Fibroblast of lung (primary cell): Measurements from ENCODE around the gene SCAF4. TPM values are rescaled to one million over a fixed set of nuclear protein-coding genes. Genes with fewer than 3 reads are reported as not detected.
A peak's percentile ranks its signal among the peaks of the same experiment; 100 is the strongest.

Experiments used
- DNase-seq, 2 donors: peaks; one replicate each; pipeline versions ENCODE4 v3.0.0 to v3.0.0-alpha.2; 2010; ENCODE audit warnings: low read depth in 2 of 2
- H2AFZ ChIP-seq: 2 replicates; pipeline ENCODE4 v1.5.1; 2012; ENCODE audit warnings: low read length, control low read depth, inconsistent platforms
- H3K27ac ChIP-seq: 2 replicates; pipeline ENCODE4 v1.5.1; 2011; ENCODE audit warnings: low read length, control low read depth; ENCODE audit not compliant: insufficient read depth
- H3K27me3 ChIP-seq: 2 replicates; pipeline ENCODE4 v1.5.1; 2011; ENCODE audit warnings: mild to moderate bottlenecking, low read length; ENCODE audit not compliant: control insufficient read depth, insufficient read depth
- H3K36me3 ChIP-seq: 2 replicates; pipeline ENCODE4 v1.5.1; 2011; ENCODE audit warnings: low read length; ENCODE audit not compliant: control insufficient read depth, insufficient read depth
- H3K4me1 ChIP-seq: 2 replicates; pipeline ENCODE4 v1.5.1; 2011; ENCODE audit warnings: low read length; ENCODE audit not compliant: control insufficient read depth, insufficient read depth; ENCODE audit errors: extremely low read depth
- H3K4me2 ChIP-seq: 2 replicates; pipeline ENCODE4 v1.5.1; 2011; ENCODE audit warnings: low read length, control low read depth; ENCODE audit not compliant: insufficient read depth; ENCODE audit errors: extremely low read depth
- H3K4me3 ChIP-seq, 4 experiments: fragments of 200-600 bp in 1 of 4; sonication (generic) in 1 of 4; replicated peaks in 1 of 4; 2 replicates each; pipeline ENCODE4 v1.5.1; 2011 to 2016; ENCODE audit warnings: low read length in 4 of 4, low read depth in 3 of 4, mild to moderate bottlenecking in 3 of 4, control low read depth in 2 of 4, inconsistent platforms in 1 of 4, mixed read lengths in 1 of 4; ENCODE audit not compliant: insufficient read depth in 1 of 4; ENCODE audit errors: control extremely low read depth in 1 of 4
- H3K79me2 ChIP-seq: 2 replicates; pipeline ENCODE4 v1.5.1; 2012; ENCODE audit warnings: mild to moderate bottlenecking, low read length, inconsistent platforms; ENCODE audit not compliant: control insufficient read depth, insufficient read depth
- H3K9ac ChIP-seq: 2 replicates; pipeline ENCODE4 v1.5.1; 2011; ENCODE audit warnings: mild to moderate bottlenecking, low read length, control low read depth; ENCODE audit not compliant: insufficient read depth
- H3K9me3 ChIP-seq: 2 replicates; pipeline ENCODE4 v1.5.1; 2012; ENCODE audit warnings: low read depth, low read length; ENCODE audit not compliant: control insufficient read depth, insufficient read depth
- H4K20me1 ChIP-seq: 2 replicates; pipeline ENCODE4 v1.5.1; 2011; ENCODE audit warnings: low read length; ENCODE audit not compliant: control insufficient read depth, insufficient read depth; ENCODE audit errors: extremely low read depth
- EZH2 ChIP-seq: IDR thresholded peaks from 2 replicates; pipeline ENCODE4 v1.5.1; 2012; ENCODE audit warnings: low read length, control low read depth, mild to moderate bottlenecking; ENCODE audit errors: missing control alignments
- polyA plus RNA-seq, 2 donors: library from polyadenylated mRNA; depleted of rRNA in 1 of 2; stranded (reverse) in 1 of 2; unstranded in 1 of 2; fragments of >200 nt; gene quantifications; 2 replicates each; pipeline ENCODE4 v1.2.1, GENCODE V29; 2011 to 2012; ENCODE audit warnings: missing spikeins in 1 of 2
- total RNA-seq: library from RNA; depleted of rRNA; stranded (reverse); fragments of >200 nt; gene quantifications from 2 replicates; pipeline ENCODE4 v1.2.1, GENCODE V29; 2014
- TF ChIP-seq, protein P1 (sequence below), 2 donors: IDR thresholded peaks in 1 of 2; conservative IDR thresholded peaks in 1 of 2; 1 replicate in 1 of 2; 2 replicates in 1 of 2; pipeline ENCODE4 v1.5.1; 2011 to 2012; ENCODE audit warnings: low read length in 2 of 2, control low read depth in 1 of 2, inconsistent platforms in 1 of 2, low read depth in 1 of 2, mild to moderate bottlenecking in 1 of 2

The SCAF4 gene
- total and polyA plus RNA-seq, 2 donors (not counting 1 experiment from before 2014, with no cell fraction given), result 5.6 to 7.5 TPM

DNA sequence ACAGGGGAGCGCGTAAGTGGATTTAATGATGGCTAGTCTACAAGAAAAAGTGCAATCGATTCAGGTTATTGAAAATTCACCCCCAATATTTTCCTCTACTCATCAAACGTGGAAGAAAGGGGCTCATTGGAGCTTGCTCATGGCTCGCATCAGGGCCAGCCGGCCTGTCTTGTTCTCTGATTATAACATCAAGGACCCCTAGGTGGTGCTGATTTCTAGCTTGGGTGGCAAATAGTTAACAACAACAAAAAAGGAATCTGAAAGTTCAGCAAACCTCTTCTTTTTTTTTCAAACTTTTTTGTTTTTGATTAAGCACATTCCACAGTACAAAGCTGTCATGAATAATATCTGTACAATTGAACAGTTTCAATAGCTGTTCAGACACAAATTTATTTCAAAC is 108.3 kb downstream of the SCAF4 start:
- Histone ChIP-seq H2AFZ (no peak overlapping the region), H3K27me3 (no peaks in the 10 kb centered on the region), H3K9ac (no peak overlapping the region), H3K4me3 (no peak overlapping the region), H3K79me2 (no peaks in the 10 kb centered on the region), H4K20me1 (no peaks in the 10 kb centered on the region), H3K4me2 (no peak overlapping the region), H3K36me3 (no peaks in the 10 kb centered on the region), H3K4me1 (no peaks in the 10 kb centered on the region), H3K27ac (no peak overlapping the region), H3K9me3 (no peaks in the 10 kb centered on the region)
- DNase-seq, result no peak
- TF ChIP-seq, protein P1, sequence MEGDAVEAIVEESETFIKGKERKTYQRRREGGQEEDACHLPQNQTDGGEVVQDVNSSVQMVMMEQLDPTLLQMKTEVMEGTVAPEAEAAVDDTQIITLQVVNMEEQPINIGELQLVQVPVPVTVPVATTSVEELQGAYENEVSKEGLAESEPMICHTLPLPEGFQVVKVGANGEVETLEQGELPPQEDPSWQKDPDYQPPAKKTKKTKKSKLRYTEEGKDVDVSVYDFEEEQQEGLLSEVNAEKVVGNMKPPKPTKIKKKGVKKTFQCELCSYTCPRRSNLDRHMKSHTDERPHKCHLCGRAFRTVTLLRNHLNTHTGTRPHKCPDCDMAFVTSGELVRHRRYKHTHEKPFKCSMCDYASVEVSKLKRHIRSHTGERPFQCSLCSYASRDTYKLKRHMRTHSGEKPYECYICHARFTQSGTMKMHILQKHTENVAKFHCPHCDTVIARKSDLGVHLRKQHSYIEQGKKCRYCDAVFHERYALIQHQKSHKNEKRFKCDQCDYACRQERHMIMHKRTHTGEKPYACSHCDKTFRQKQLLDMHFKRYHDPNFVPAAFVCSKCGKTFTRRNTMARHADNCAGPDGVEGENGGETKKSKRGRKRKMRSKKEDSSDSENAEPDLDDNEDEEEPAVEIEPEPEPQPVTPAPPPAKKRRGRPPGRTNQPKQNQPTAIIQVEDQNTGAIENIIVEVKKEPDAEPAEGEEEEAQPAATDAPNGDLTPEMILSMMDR (conservative IDR thresholded peaks at IDR 0.05 in 1 of 2, IDR thresholded peaks at IDR 0.05 in 1 of 2; ENCODE audit: low read depth in 1 of 2, low read length in 2 of 2), result peak in 1 of 2 donors; percentile 11
- TF ChIP-seq EZH2, result no peak

DNA sequence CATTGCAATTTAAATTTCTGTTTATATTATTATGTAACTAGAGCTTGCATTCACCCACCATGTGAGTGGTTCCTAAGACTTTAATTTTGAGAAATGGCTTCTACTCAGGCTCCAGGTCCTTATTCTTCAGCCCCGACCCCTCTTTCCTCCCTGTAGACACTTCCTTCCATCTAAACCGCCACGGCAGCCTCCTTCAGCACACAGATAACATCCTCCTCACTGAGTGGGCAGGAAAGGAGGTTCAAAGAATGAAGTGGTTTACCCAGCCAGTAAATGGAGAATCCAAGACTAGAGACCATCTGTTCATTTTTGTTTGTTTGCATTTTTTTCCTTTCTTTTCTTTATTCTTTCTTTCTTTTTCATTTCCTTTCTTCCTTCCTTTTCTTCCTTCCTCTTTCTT is 109.5 kb downstream of the SCAF4 start:
- DNase-seq, result no peak
- H3K9me3 ChIP-seq, result no peaks in the 10 kb centered on the region
- no peak overlapping the region for H3K27ac ChIP-seq
- H3K4me1 ChIP-seq, result no peaks in the 10 kb centered on the region
- no peaks in the 10 kb centered on the region for H3K79me2 ChIP-seq
- no peaks in the 10 kb centered on the region for H3K36me3 ChIP-seq
- no peak overlapping the region for H3K4me2 ChIP-seq
- TF ChIP-seq, protein P1 (conservative IDR thresholded peaks at IDR 0.05 in 1 of 2, IDR thresholded peaks at IDR 0.05 in 1 of 2; ENCODE audit: low read depth in 1 of 2, low read length in 2 of 2), result no peak
- no peak for TF ChIP-seq EZH2
- H3K27me3 ChIP-seq, result no peaks in the 10 kb centered on the region
- H4K20me1 ChIP-seq, result no peaks in the 10 kb centered on the region
- H2AFZ ChIP-seq, result no peak overlapping the region
- no peak overlapping the region for H3K9ac ChIP-seq
- H3K4me3 ChIP-seq, result no peak overlapping the region

Other genes with a start within 250 kb of the SCAF4 start
- gene SOD1, start 72.4 kb downstream of the SCAF4 start, total RNA-seq, result 212 and 286 TPM in 2 replicates
- gene SOD1, start 72.4 kb downstream of the SCAF4 start, polyA plus RNA-seq, result 462 and 546 TPM in 2 replicates
- under 0.01 and 0.33 TPM in 2 replicates for gene HUNK, start 140.9 kb upstream of the SCAF4 start, total RNA-seq
- gene HUNK, start 140.9 kb upstream of the SCAF4 start, polyA plus RNA-seq, result 0.09 and 0.25 TPM in 2 replicates